C4-2B (cell line): Measurements from ENCODE around the gene CLNK.

Source experiments
- ZFX ChIP-seq: fragments of 450-650 bp; IDR thresholded peaks from 2 replicates; pipeline ENCODE4 v1.6.1; 2017
- TF ChIP-seq, protein P1 (sequence below): fragments of 450-650 bp; conservative IDR thresholded peaks from 2 replicates; pipeline ENCODE4 v1.5.1; 2017; ENCODE audit warnings: mild to moderate bottlenecking

DNA sequence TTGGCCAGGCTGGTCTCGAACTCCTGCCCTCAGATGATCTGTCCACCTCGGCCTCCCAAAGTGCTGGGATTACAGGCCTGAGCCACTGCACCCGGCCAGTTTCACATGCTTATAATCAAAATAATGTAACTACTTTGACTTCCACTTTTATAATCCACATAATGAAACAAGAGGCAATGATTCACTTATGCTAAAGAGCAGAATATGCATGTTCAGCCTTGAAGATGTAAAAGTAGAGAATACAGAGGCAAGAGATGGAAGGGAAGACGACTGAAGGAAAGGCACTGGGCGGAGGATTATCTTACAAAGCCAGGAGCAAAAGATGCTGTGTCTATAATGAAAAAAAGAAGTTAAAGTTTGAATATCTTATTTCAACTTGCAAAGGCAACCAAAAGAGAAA lies 214.1 kb downstream of the CLNK start:
- TF ChIP-seq, protein P1, sequence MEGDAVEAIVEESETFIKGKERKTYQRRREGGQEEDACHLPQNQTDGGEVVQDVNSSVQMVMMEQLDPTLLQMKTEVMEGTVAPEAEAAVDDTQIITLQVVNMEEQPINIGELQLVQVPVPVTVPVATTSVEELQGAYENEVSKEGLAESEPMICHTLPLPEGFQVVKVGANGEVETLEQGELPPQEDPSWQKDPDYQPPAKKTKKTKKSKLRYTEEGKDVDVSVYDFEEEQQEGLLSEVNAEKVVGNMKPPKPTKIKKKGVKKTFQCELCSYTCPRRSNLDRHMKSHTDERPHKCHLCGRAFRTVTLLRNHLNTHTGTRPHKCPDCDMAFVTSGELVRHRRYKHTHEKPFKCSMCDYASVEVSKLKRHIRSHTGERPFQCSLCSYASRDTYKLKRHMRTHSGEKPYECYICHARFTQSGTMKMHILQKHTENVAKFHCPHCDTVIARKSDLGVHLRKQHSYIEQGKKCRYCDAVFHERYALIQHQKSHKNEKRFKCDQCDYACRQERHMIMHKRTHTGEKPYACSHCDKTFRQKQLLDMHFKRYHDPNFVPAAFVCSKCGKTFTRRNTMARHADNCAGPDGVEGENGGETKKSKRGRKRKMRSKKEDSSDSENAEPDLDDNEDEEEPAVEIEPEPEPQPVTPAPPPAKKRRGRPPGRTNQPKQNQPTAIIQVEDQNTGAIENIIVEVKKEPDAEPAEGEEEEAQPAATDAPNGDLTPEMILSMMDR = no peak
- TF ChIP-seq ZFX = no peak
